ENCODE results near the gene GRID2. TPM values are rescaled to one million over a fixed set of nuclear protein-coding genes. Genes with fewer than 3 reads are reported as not detected.

The GRID2 gene
- total and polyA plus RNA-seq, 8 donors, result 0.14 to 0.36 (median 0.22) TPM

DNA sequence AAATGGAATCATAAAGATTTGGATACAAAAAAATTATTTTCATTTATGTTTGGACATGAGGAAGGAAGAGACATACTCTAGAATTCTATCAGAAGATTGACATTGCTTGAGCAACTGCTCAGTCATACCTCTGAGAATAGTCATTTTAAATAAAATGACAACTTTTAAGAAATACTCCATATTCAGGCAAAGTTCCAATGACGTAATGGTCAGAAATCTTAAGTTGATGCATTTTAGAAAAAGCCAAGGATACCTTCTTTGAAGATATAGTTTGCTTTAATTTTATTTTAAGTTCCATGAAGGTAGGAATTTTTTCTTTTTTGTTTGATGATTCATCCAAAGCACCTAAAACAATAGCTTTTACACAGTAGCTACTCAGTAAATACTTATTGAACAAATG, 1414.5 kb downstream of the GRID2 start:
- no peak for ATAC-seq
- TF ChIP-seq, protein P1, sequence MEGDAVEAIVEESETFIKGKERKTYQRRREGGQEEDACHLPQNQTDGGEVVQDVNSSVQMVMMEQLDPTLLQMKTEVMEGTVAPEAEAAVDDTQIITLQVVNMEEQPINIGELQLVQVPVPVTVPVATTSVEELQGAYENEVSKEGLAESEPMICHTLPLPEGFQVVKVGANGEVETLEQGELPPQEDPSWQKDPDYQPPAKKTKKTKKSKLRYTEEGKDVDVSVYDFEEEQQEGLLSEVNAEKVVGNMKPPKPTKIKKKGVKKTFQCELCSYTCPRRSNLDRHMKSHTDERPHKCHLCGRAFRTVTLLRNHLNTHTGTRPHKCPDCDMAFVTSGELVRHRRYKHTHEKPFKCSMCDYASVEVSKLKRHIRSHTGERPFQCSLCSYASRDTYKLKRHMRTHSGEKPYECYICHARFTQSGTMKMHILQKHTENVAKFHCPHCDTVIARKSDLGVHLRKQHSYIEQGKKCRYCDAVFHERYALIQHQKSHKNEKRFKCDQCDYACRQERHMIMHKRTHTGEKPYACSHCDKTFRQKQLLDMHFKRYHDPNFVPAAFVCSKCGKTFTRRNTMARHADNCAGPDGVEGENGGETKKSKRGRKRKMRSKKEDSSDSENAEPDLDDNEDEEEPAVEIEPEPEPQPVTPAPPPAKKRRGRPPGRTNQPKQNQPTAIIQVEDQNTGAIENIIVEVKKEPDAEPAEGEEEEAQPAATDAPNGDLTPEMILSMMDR (IDR thresholded peaks at IDR 0.05), result no peak
- DNase-seq, result no peak
- Histone ChIP-seq H3K4me3 (no peak overlapping the region), H3K9me3 (no peaks in the 10 kb centered on the region), H3K27me3 (no peaks in the 10 kb centered on the region), H3K36me3 (no peaks in the 10 kb centered on the region), H3K27ac (no peak overlapping the region), H3K4me1 (no peaks in the 10 kb centered on the region)
- intact Hi-C loops (cut with DNase I), result no loop called here

DNA sequence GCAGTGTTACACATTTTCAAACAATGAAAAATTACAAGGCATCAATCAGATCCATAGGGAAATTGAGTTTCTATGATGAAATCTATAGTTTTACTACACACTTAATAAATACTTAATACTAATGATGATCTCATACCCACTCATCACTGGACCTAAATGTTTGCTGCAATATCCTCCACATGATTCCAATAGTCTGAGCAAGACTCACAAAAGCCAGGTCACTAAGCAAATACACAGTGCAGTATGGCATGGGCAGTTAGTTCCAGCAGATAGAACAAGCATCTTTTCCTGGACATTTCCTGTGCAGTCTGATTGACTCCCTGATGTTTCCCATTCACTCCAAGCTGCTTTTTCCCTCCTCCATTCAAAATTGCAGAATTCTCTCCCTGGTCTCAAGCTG, 1415.8 kb downstream of the GRID2 start:
- ATAC-seq (no peak), DNase-seq (no peak)
- Histone ChIP-seq H3K27ac (no peak overlapping the region), H3K4me1 (no peaks in the 10 kb centered on the region), H3K4me3 (no peak overlapping the region), H3K36me3 (no peaks in the 10 kb centered on the region), H3K9me3 (no peaks in the 10 kb centered on the region), H3K27me3 (no peaks in the 10 kb centered on the region)
- intact Hi-C loops (cut with DNase I), result no loop called here
- TF ChIP-seq, protein P1 (IDR thresholded peaks at IDR 0.05), result no peak

DNA sequence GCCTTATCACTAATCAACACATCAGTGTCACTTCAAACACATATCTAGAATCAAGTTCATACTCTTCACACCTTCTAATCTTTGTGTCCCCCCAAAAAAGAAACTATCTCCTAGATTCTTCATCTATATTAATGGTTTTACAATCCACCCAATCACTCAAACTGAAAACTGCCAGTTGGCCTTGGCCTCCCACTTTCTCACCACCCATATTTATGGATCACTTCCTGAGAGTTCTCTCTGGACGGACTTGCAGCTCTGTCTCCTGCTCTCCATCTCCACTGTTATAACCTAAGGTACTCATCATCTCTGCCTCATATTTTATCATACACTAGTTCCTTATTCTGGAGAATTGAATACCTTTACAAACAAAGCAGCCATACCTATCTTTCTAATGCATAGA, 1418.7 kb downstream of the GRID2 start:
- Histone ChIP-seq H3K9me3 (no peaks in the 10 kb centered on the region), H3K27ac (no peak overlapping the region), H3K4me3 (no peak overlapping the region), H3K4me1 (no peaks in the 10 kb centered on the region), H3K36me3 (no peaks in the 10 kb centered on the region), H3K27me3 (no peaks in the 10 kb centered on the region)
- intact Hi-C loops (cut with DNase I), result no loop called here
- DNase-seq (no peak), ATAC-seq (no peak)
- TF ChIP-seq, protein P1 (IDR thresholded peaks at IDR 0.05), result no peak

DNA sequence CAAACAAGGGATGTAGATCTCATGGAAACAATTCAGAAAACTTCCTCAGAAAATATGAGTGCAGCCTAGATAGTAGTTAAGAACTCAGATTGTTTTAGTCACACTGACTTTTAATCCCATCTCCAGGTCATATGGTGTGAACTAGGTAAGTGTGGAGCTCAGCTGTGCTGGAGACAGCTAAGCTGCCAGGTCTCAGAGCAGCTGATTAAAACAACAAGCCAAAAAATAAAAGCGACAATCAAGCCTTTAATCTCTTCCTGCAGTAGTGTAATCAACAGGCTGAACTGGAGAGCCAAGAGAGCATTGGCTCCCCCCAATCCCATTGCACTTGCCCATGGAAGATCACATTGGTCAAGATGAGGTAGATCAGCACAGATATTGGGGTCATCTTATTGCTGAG, 1426.5 kb downstream of the GRID2 start:
- Histone ChIP-seq H3K36me3 (no peaks in the 10 kb centered on the region), H3K9me3 (no peaks in the 10 kb centered on the region), H3K27ac (no peak overlapping the region), H3K27me3 (no peaks in the 10 kb centered on the region), H3K4me3 (no peak overlapping the region), H3K4me1 (no peaks in the 10 kb centered on the region)
- DNase-seq, result no peak
- no peak for ATAC-seq
- intact Hi-C loops (cut with DNase I), result no loop called here
- TF ChIP-seq, protein P1 (IDR thresholded peaks at IDR 0.05), result no peak

DNA sequence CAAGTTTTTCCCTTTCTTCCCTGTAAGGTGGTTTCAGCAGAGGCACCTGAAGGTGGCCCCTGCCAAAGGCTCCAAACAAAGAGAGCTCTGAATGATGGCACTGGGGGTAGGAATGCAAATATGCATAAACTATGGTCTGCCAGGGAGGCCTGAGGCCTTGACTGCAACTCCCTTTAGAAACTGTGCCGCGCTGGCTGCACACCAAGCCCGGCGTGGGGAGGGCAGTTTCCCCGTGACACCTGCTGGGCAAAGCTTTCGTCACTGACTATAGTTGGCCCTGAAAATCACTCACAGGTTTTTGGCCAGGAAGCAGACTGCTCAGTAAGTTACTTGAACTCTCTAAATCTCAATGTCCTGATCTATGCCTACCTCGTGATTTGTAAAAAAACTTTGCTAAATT, 1427.0 kb downstream of the GRID2 start:
- Histone ChIP-seq H3K9me3 (no peaks in the 10 kb centered on the region), H3K4me3 (no peak overlapping the region), H3K27me3 (no peaks in the 10 kb centered on the region), H3K36me3 (no peaks in the 10 kb centered on the region), H3K4me1 (no peaks in the 10 kb centered on the region), H3K27ac (no peak overlapping the region)
- TF ChIP-seq, protein P1 (IDR thresholded peaks at IDR 0.05), result no peak
- ATAC-seq (no peak), DNase-seq (peak in 1 of 4 donors; percentile 56)
- intact Hi-C loops (cut with DNase I), result no loop called here

All from left lung (tissue), 10 donors.